Measurements from ENCODE around the gene PODXL.
"Not testable (repeated sequence)": the region's sequence is repeated elsewhere in the genome, so short reads cannot be mapped to it uniquely, and the experiment has no call there.

Gene PODXL

GRCh38 chr7:131507592-131508331 lies 48.7 kb downstream of the PODXL start:
- TF ChIP-seq POU2F2 (IDR thresholded peaks at IDR 0.05; ENCODE audit: low read depth, low read length) (0 out of 2 replicates have a peak, but pooled peaks have one; percentile 40), TAF1 (IDR thresholded peaks at IDR 0.05; ENCODE audit: low read depth, low read length) (no peak)
- peak; percentile 85 for FAIRE-seq
- peak; percentile 45 for DNase-seq (ENCODE audit: insufficient read length, low spot score)

- no peak for TF ChIP-seq POLR2A (IDR thresholded peaks at IDR 0.05; ENCODE audit: low read depth, low read length)
- no peak for TF ChIP-seq POLR2AphosphoS5 (IDR thresholded peaks at IDR 0.05; ENCODE audit: low read depth, low read length)
- TF ChIP-seq PAX5 (IDR thresholded peaks at IDR 0.05; ENCODE audit: insufficient read depth, low read length, severe bottlenecking), result no peak
- TF ChIP-seq POU2F2 (IDR thresholded peaks at IDR 0.05; ENCODE audit: low read depth, low read length), result no peak
- no peak for TF ChIP-seq TAF1 (IDR thresholded peaks at IDR 0.05; ENCODE audit: low read depth, low read length)
- TF ChIP-seq SPI1 (IDR thresholded peaks at IDR 0.05; ENCODE audit: low read depth, low read length), result no peak
Measured at GRCh38 chr7:131506597-131506996, 49.8 kb downstream of the PODXL start.

GRCh38 chr7:131505636-131506557 lies 50.5 kb downstream of the PODXL start:
- DNase-seq (ENCODE audit: insufficient read length, low spot score), result no peak
- no peak for FAIRE-seq
- TF ChIP-seq SPI1 (IDR thresholded peaks at IDR 0.05; ENCODE audit: low read depth, low read length) (no peak), POLR2AphosphoS5 (IDR thresholded peaks at IDR 0.05; ENCODE audit: low read depth, low read length) (no peak), POU2F2 (IDR thresholded peaks at IDR 0.05; ENCODE audit: low read depth, low read length) (no peak), POLR2A (IDR thresholded peaks at IDR 0.05; ENCODE audit: low read depth, low read length) (no peak), TAF1 (IDR thresholded peaks at IDR 0.05; ENCODE audit: low read depth, low read length) (no peak)

More at GRCh38 chr7:131506597-131506996, 49.8 kb downstream of the PODXL start:
- no peak for FAIRE-seq
- no peak for DNase-seq (ENCODE audit: insufficient read length, low spot score)

GRCh38 chr7:131505037-131505620 lies 51.3 kb downstream of the PODXL start:
- not testable (repeated sequence) for FAIRE-seq; DNase-seq (ENCODE audit: insufficient read length, low spot score)

GRCh38 chr7:131504157-131504899 lies 52.1 kb downstream of the PODXL start:
- no peak for FAIRE-seq

GRCh38 chr7:131503639-131504038 lies 52.8 kb downstream of the PODXL start:
- no peak for FAIRE-seq
- no peak for DNase-seq (ENCODE audit: insufficient read length, low spot score)
- no peak for TF ChIP-seq TAF1 (IDR thresholded peaks at IDR 0.05; ENCODE audit: low read depth, low read length)
- no peak for TF ChIP-seq POLR2A (IDR thresholded peaks at IDR 0.05; ENCODE audit: low read depth, low read length)
- TF ChIP-seq POLR2AphosphoS5 (IDR thresholded peaks at IDR 0.05; ENCODE audit: low read depth, low read length), result no peak
- TF ChIP-seq PAX5 (IDR thresholded peaks at IDR 0.05; ENCODE audit: insufficient read depth, low read length, severe bottlenecking), result no peak
- TF ChIP-seq POU2F2 (IDR thresholded peaks at IDR 0.05; ENCODE audit: low read depth, low read length), result no peak
- no peak for TF ChIP-seq SPI1 (IDR thresholded peaks at IDR 0.05; ENCODE audit: low read depth, low read length)

More at GRCh38 chr7:131504157-131504899, 52.1 kb downstream of the PODXL start:
- DNase-seq (ENCODE audit: insufficient read length, low spot score), result no peak
- TF ChIP-seq POLR2A (IDR thresholded peaks at IDR 0.05; ENCODE audit: low read depth, low read length) (no peak), TAF1 (IDR thresholded peaks at IDR 0.05; ENCODE audit: low read depth, low read length) (no peak), POLR2AphosphoS5 (IDR thresholded peaks at IDR 0.05; ENCODE audit: low read depth, low read length) (no peak), POU2F2 (IDR thresholded peaks at IDR 0.05; ENCODE audit: low read depth, low read length) (no peak), SPI1 (IDR thresholded peaks at IDR 0.05; ENCODE audit: low read depth, low read length) (no peak), PAX5 (IDR thresholded peaks at IDR 0.05; ENCODE audit: insufficient read depth, low read length, severe bottlenecking) (no peak)

GRCh38 chr7:131502810-131503508 lies 53.5 kb downstream of the PODXL start:
- no peak for DNase-seq (ENCODE audit: insufficient read length, low spot score)
- FAIRE-seq, result no peak
- TF ChIP-seq POLR2AphosphoS5 (IDR thresholded peaks at IDR 0.05; ENCODE audit: low read depth, low read length) (no peak; the same call in 1 of the 2 replicates), POLR2A (IDR thresholded peaks at IDR 0.05; ENCODE audit: low read depth, low read length) (no peak), SPI1 (IDR thresholded peaks at IDR 0.05; ENCODE audit: low read depth, low read length) (no peak)

GRCh38 chr7:131501930-131502685 lies 54.3 kb downstream of the PODXL start:
- FAIRE-seq, result no peak
- no peak for TF ChIP-seq POLR2A (IDR thresholded peaks at IDR 0.05; ENCODE audit: low read depth, low read length)
- TF ChIP-seq PAX5 (IDR thresholded peaks at IDR 0.05; ENCODE audit: insufficient read depth, low read length, severe bottlenecking), result no peak
- no peak for TF ChIP-seq POLR2AphosphoS5 (IDR thresholded peaks at IDR 0.05; ENCODE audit: low read depth, low read length)
- TF ChIP-seq TAF1 (IDR thresholded peaks at IDR 0.05; ENCODE audit: low read depth, low read length), result no peak
- TF ChIP-seq POU2F2 (IDR thresholded peaks at IDR 0.05; ENCODE audit: low read depth, low read length), result no peak
- TF ChIP-seq SPI1 (IDR thresholded peaks at IDR 0.05; ENCODE audit: low read depth, low read length), result no peak
- no peak for DNase-seq (ENCODE audit: insufficient read length, low spot score)
